Calu3 (cell line): ENCODE results near the gene GRAMD2A. TPM values are rescaled to one million over a fixed set of nuclear protein-coding genes. Genes with fewer than 3 reads are reported as not detected.
"Not testable (repeated sequence)": the region's sequence is repeated elsewhere in the genome, so short reads cannot be mapped to it uniquely, and the experiment has no call there.

ENCODE experiments used
- BruUV-seq: library from RNA; stranded (reverse); fragments of 400-500 nt; replicated peaks from 2 replicates; lab custom pipeline; 2021; lab: Mats Ljungman, UMichigan
- CTCF ChIA-PET: fragments of 300-600 bp; sonication (Branson Sonifier 250); formaldehyde crosslinking; loops from one replicate; lab custom pipeline; 2022; ENCODE audit warnings: antibody characterized with exemption; lab: Charles Lee
- DNase-seq: peaks from one replicate; pipeline ENCODE4 v3.0.0; 2022
- H3K27ac Mint-ChIP-seq: one replicate; pipeline ENCODE4 v1.8.0; 2022; ENCODE audit warnings: mixed read lengths; ENCODE audit not compliant: unreplicated experiment
- H3K27me3 Mint-ChIP-seq: one replicate; pipeline ENCODE4 v1.8.0; 2022; ENCODE audit warnings: mixed read lengths; ENCODE audit not compliant: unreplicated experiment
- H3K36me3 Mint-ChIP-seq: one replicate; pipeline ENCODE4 v1.8.0; 2022; ENCODE audit warnings: mild to moderate bottlenecking, moderate library complexity, mixed read lengths; ENCODE audit not compliant: insufficient read depth, unreplicated experiment
- H3K4me1 Mint-ChIP-seq: one replicate; pipeline ENCODE4 v1.8.0; 2022; ENCODE audit warnings: mild to moderate bottlenecking, low read depth, mixed read lengths; ENCODE audit not compliant: unreplicated experiment
- H3K4me3 Mint-ChIP-seq: one replicate; pipeline ENCODE4 v1.8.0; 2022; ENCODE audit warnings: mild to moderate bottlenecking, low read depth, moderate library complexity, mixed read lengths; ENCODE audit not compliant: unreplicated experiment
- H3K9me3 Mint-ChIP-seq: one replicate; pipeline ENCODE4 v1.8.0; 2022; ENCODE audit warnings: low read depth, mixed read lengths; ENCODE audit not compliant: unreplicated experiment
- CTCF ChIP-seq: fragments of 200-600 bp; IDR thresholded peaks from one replicate; pipeline ENCODE4 v1.8.0; 2022; ENCODE audit warnings: antibody characterized with exemption; ENCODE audit not compliant: unreplicated experiment
- intact Hi-C: fragments of 100-400 bp; cut with micrococcal nuclease; formaldehyde crosslinking; loops from one replicate; pipeline ENCODE4 v1.10.0; 2022; ENCODE audit not compliant: unreplicated experiment
- total RNA-seq: library from RNA; stranded (reverse); gene quantifications from 2 replicates; pipeline ENCODE4 v1.2.3, GENCODE V29; 2022

The GRAMD2A gene
- total RNA-seq, 1 experiment from 2014 or later = 2.2 TPM

DNA sequence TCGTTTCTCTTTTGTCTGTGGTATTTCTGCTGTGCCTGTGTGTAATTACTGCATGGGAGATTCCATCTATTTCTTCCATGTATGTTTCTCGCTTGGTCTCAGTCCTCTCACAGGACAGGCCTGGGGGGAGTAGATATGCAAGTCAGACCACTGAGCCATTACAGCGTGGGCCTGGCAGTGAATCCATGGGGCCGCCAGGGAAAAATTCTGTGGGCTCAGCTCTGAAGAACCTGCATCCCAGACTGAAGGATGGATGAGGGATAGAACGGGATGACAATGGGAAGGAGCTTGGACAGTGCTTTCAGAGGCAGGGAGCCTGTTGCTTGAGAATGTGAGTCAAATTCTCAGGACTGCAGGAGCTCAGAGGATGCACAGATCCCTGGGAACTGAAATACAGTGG, 24.8 kb downstream of the GRAMD2A start:
- no peak for TF ChIP-seq CTCF
- Mint-ChIP-seq H3K36me3 (peaks cover 4% of the 10 kb centered on the region), H3K27me3 (peaks cover 26% of the 10 kb centered on the region), H3K27ac (no peak overlapping the region), H3K4me1 (peaks cover 13% of the 10 kb centered on the region), H3K9me3 (no peaks in the 10 kb centered on the region), H3K4me3 (no peak overlapping the region)
- DNase-seq = no peak
- CTCF ChIA-PET = no interaction called here
- BruUV-seq = no TSS peak
- intact Hi-C loops = no loop called here

GRCh38 chr15:72171978-72172377, 25.6 kb downstream of the GRAMD2A start:
- H3K27me3 Mint-ChIP-seq = peaks cover 26% of the 10 kb centered on the region
- H3K4me3 Mint-ChIP-seq, intact Hi-C loops, H3K27ac Mint-ChIP-seq, DNase-seq, H3K9me3 Mint-ChIP-seq, BruUV-seq: not testable (repeated sequence)
- H3K36me3 Mint-ChIP-seq = peaks cover 10% of the 10 kb centered on the region
- CTCF ChIA-PET = interaction anchor here (0.6 to 0.7 kb wide), 2 partner anchors 18 to 1879 kb away, joined by 4 to 12 read pairs; no protein-coding TSS in a partner anchor
- H3K4me1 Mint-ChIP-seq = peaks cover 15% of the 10 kb centered on the region

DNA sequence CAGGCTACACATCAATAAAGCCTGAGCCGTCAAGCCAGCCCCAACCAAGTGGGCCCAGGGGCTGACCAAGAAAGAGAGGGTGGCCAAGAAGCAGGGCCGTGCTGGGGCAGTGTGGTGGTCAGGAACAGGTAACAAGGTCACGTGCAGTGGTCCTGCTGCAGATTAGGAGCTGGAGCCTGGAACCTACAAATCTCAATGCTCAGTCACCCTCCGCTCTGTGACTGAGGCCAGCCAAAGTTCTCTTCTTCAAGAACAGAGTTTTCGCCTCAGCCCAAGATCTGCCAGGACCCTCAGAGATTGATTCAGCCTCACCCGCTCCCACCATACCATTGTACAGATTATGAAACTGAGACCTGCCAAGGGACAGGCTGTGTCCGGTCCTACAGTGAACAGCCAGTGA, 26.9 kb downstream of the GRAMD2A start:
- intact Hi-C loops = no loop called here
- H3K27ac Mint-ChIP-seq = no peak overlapping the region
- no TSS peak for BruUV-seq
- DNase-seq = no peak
- H3K4me1 Mint-ChIP-seq = peaks cover 15% of the 10 kb centered on the region
- CTCF ChIA-PET = no interaction called here
- TF ChIP-seq CTCF = no peak
- no peak overlapping the region for H3K4me3 Mint-ChIP-seq
- peaks cover 19% of the 10 kb centered on the region for H3K27me3 Mint-ChIP-seq
- H3K9me3 Mint-ChIP-seq = no peaks in the 10 kb centered on the region
- H3K36me3 Mint-ChIP-seq = peaks cover 10% of the 10 kb centered on the region

DNA sequence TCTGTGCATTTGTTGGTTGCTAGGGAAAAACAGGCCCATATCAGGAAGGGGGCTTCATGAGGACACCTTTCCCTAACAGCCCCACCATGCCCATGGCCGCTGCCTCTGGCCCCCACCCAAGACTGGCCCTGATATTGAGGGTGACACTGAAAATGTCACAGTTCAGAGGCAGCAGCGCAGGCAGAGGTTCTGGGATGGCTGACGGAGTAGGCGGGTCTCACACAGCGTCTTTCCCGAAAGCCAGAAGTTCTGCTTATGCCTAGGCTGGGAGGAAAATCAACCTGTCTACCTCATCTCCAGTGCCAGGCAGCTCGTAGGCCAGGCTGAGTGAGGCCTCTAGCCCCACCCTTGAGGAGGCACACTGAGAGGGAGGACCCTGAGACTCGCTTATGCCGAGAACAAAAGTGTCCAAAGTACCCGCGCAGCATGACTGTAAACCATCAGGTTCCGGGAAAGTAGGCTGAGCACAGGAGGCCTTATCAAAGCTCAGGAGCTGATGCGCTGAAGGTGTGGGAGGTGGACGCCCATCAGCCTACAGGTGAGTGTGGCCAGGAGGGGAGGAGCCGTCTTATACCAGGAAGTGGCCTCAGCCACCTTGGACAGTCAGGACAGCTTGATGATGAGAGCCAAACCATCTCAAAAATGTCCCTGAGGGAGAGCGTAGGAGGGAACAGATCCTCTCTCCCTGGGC, 27.5 kb downstream of the GRAMD2A start:
- Mint-ChIP-seq H3K36me3 (peaks cover 10% of the 10 kb centered on the region), H3K27me3 (peaks cover 13% of the 10 kb centered on the region), H3K27ac (no peak overlapping the region), H3K4me3 (no peak overlapping the region), H3K9me3 (no peaks in the 10 kb centered on the region), H3K4me1 (peaks cover 11% of the 10 kb centered on the region)
- CTCF ChIA-PET = no interaction called here
- intact Hi-C loops = no loop called here
- no TSS peak for BruUV-seq
- no peak for DNase-seq
- TF ChIP-seq CTCF = no peak
